A549 (cell line): ENCODE measurements around the gene IL1RN. TPM values are rescaled to one million over a fixed set of nuclear protein-coding genes. Genes with fewer than 3 reads are reported as not detected.

ENCODE experiments used
- ATAC-seq, 2 experiments: fragments of 200-7000 bp in 1 of 2; fragments of >200 bp in 1 of 2; cut with Nextera tagmentation in 1 of 2; cut with Tn5 transposase in 1 of 2; 3 replicates each; pipeline versions ENCODE4 v1.8.0 to v1.9.1; 2018 to 2020; ENCODE audit warnings: mild to moderate bottlenecking in 1 of 2, moderate library complexity in 1 of 2
- CTCF ChIA-PET: fragments of 300-600 bp; sonication (Branson Sonifier 250); formaldehyde crosslinking; extraction: SDS; loops from one replicate; lab custom pipeline; 2021; ENCODE audit warnings: antibody characterized with exemption, inconsistent platforms; lab: Yijun Ruan, JAX
- POLR2A ChIA-PET: fragments of 350-600 bp; formaldehyde crosslinking; extraction: SDS; loops from one replicate; lab custom pipeline; 2021; ENCODE audit warnings: antibody characterized with exemption, inconsistent platforms; lab: Yijun Ruan, JAX
- DNase-seq, 2 experiments: peaks; one replicate each; pipeline versions ENCODE4 v3.0.0 to v3.0.0-alpha.2; 2011 to 2016; ENCODE audit warnings: low read depth in 1 of 2, low spot score in 1 of 2
- FAIRE-seq: peaks from 2 replicates; lab custom pipeline; 2011; peaks lifted over from hg19 to GRCh38; lab: Jason Lieb, UNC
- H3K27ac ChIP-seq, 2 experiments: fragments of >200 bp; sonication (Bioruptor Twin); formaldehyde crosslinking; 3 replicates each; pipeline ENCODE4 v1.5.1; 2016 to 2017
- H3K4me1 ChIP-seq: fragments of >200 bp; sonication (Bioruptor Twin); formaldehyde crosslinking; 3 replicates; pipeline ENCODE4 v1.6.1; 2016
- H3K4me2 ChIP-seq: fragments of >200 bp; sonication (Bioruptor Twin); formaldehyde crosslinking; 3 replicates; pipeline ENCODE4 v1.6.1; 2016
- H3K4me3 ChIP-seq: fragments of >200 bp; sonication (Bioruptor Twin); formaldehyde crosslinking; 3 replicates; pipeline ENCODE4 v1.5.1; 2016
- H3K9me3 ChIP-seq: fragments of >200 bp; sonication (Bioruptor Twin); formaldehyde crosslinking; 3 replicates; pipeline ENCODE4 v1.6.1; 2016
- BHLHE40 ChIP-seq: IDR thresholded peaks from 2 replicates; pipeline ENCODE4 v1.6.1; 2012; ENCODE audit warnings: low read depth, low read length, inconsistent platforms
- CBX2 ChIP-seq: fragments of 200-600 bp; sonication (generic); IDR thresholded peaks from 2 replicates; pipeline ENCODE4 v1.6.1; 2016; ENCODE audit warnings: low read depth, mild to moderate bottlenecking, borderline replicate concordance
- EHF ChIP-seq: fragments of 250-450 bp; sonication (Bioruptor Pico); IDR thresholded peaks from 2 replicates; pipeline ENCODE4 v1.5.0; 2020; ENCODE audit warnings: mild to moderate bottlenecking
- ESRRA ChIP-seq: fragments of 150-350 bp; IDR thresholded peaks from 2 replicates; pipeline ENCODE4 v1.6.1; 2014; ENCODE audit warnings: mild to moderate bottlenecking, low read length, borderline replicate concordance
- FOXS1 ChIP-seq: fragments of 250-450 bp; sonication (Bioruptor Pico); IDR thresholded peaks from 2 replicates; pipeline ENCODE4 v1.5.0; 2020; ENCODE audit warnings: mild to moderate bottlenecking, moderate library complexity
- GATA3 ChIP-seq: IDR thresholded peaks from 2 replicates; pipeline ENCODE4 v1.6.1; 2012; ENCODE audit warnings: borderline replicate concordance
- HEYL ChIP-seq: fragments of 250-450 bp; sonication (Bioruptor Pico); IDR thresholded peaks from 2 replicates; pipeline ENCODE4 v1.8.0; 2021; ENCODE audit warnings: mild to moderate bottlenecking, moderate library complexity
- HMGXB4 ChIP-seq: fragments of 250-450 bp; sonication (Bioruptor Pico); IDR thresholded peaks from 2 replicates; pipeline ENCODE4 v1.5.0; 2021; ENCODE audit warnings: mild to moderate bottlenecking, moderate library complexity, borderline replicate concordance
- HOXB13 ChIP-seq: fragments of 250-450 bp; sonication (Bioruptor Pico); IDR thresholded peaks from 2 replicates; pipeline ENCODE4 v1.5.0; 2020; ENCODE audit warnings: low read depth, mild to moderate bottlenecking, moderate library complexity
- NPAS2 ChIP-seq: fragments of 250-450 bp; sonication (Bioruptor Pico); IDR thresholded peaks from 2 replicates; pipeline ENCODE4 v1.8.0; 2022; ENCODE audit warnings: mild to moderate bottlenecking, moderate library complexity, borderline replicate concordance
- POLR2A ChIP-seq: IDR thresholded peaks from 2 replicates; pipeline ENCODE4 v1.6.1; 2012; ENCODE audit warnings: mild to moderate bottlenecking, low read length
- RARB ChIP-seq: fragments of 250-450 bp; sonication (Bioruptor Pico); IDR thresholded peaks from 2 replicates; pipeline ENCODE4 v1.8.0; 2021; ENCODE audit warnings: mild to moderate bottlenecking, moderate library complexity
- RCOR1 ChIP-seq: fragments of 150-350 bp; IDR thresholded peaks from 2 replicates; pipeline ENCODE4 v1.6.1; 2014; ENCODE audit warnings: antibody characterized with exemption, low read length, low read depth
- RFX5 ChIP-seq: fragments of 450-650 bp; IDR thresholded peaks from 2 replicates; pipeline ENCODE4 v1.7.1; 2014; ENCODE audit warnings: antibody characterized with exemption, mild to moderate bottlenecking, moderate library complexity
- RNF2 ChIP-seq: fragments of 200-600 bp; sonication (generic); IDR thresholded peaks from 2 replicates; pipeline ENCODE4 v1.6.1; 2016; ENCODE audit warnings: low read depth, mild to moderate bottlenecking, antibody characterized with exemption, moderate library complexity, borderline replicate concordance
- SREBF2 ChIP-seq: fragments of 450-650 bp; IDR thresholded peaks from 2 replicates; pipeline ENCODE4 v1.6.1; 2014; ENCODE audit warnings: mild to moderate bottlenecking, moderate library complexity
- TP53 ChIP-seq: fragments of 250-450 bp; sonication (Bioruptor Pico); IDR thresholded peaks from 2 replicates; pipeline ENCODE4 v1.5.0; 2021; ENCODE audit warnings: mild to moderate bottlenecking, moderate library complexity
- ZNF302 ChIP-seq: fragments of 250-450 bp; sonication (Bioruptor Pico); IDR thresholded peaks from 2 replicates; pipeline ENCODE4 v1.9.0; 2021; ENCODE audit warnings: inconsistent platforms, mild to moderate bottlenecking, moderate library complexity
- WGBS: methylation state at CpG from one replicate; pipeline ENCODE4 v1.1.6; 2017; ENCODE audit errors: missing lambda C conversion rate; 5-methylcytosine and 5-hydroxymethylcytosine counted together
- polyA plus RNA-seq, 4 experiments: library from polyadenylated mRNA; depleted of rRNA in 3 of 4; stranded (reverse); fragments of >200 nt; fragmentation: RNase III in 1 of 4; extraction: RNeasy Plus Mini Kit Qiagen cat#74134 plus additional on column Dnase treatment in 1 of 4; gene quantifications; 2 replicates in 3 of 4; 3 replicates in 1 of 4; pipeline ENCODE4 v1.2.3, GENCODE V29; 2011 to 2017
- TF ChIP-seq, protein P1 (sequence below): fragments of >200 bp; sonication (Bioruptor Twin); formaldehyde crosslinking; IDR thresholded peaks from 3 replicates; pipeline ENCODE4 v1.5.1; 2016

IL1RN gene
- polyA plus RNA-seq, 2 of the 4 experiments (the other 2 are of a cell fraction), result 0.13 TPM; not detected in 1

DNA sequence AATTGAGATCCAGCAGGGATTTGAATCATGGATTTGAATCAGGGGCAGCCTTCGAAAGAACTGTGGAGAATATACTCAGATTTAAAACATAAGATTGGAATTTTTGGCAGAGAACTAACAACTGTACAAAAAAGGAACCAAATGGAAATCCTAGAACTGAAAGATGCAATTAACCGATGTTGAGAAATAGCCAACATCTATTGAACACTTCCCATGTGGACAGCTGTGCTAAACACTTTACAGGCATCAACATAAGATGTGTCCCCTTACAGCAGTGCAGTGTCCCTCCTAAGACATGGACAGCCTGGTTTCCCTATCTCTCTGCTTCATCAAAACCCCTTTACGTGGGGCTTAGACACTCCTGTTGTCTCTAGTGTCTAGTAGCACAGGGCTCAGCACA, 3.7 kb upstream of the IL1RN start:
- H3K4me3 ChIP-seq, result no peak overlapping the region
- FAIRE-seq, result no peak
- 50% methylated on average over 3 of the region's 3 CpGs for WGBS
- peaks cover 15% of the 10 kb centered on the region for H3K4me1 ChIP-seq
- ChIA-PET POLR2A (no interaction called here), CTCF (interaction anchor here (6.5 kb wide), 1 partner anchor 14 kb away, joined by 65 read pairs; no protein-coding TSS in a partner anchor)
- no peak for DNase-seq
- no peak for ATAC-seq
- H3K27ac ChIP-seq, result no peak overlapping the region
- no peak overlapping the region for H3K4me2 ChIP-seq
- no peak for TF ChIP-seq GATA3
- TF ChIP-seq RCOR1, result no peak
- TF ChIP-seq ESRRA, result no peak
- no peak for TF ChIP-seq POLR2A
- TF ChIP-seq TP53 (CRISPR knock-in tag), result no peak
- no peak for TF ChIP-seq ZNF302 (CRISPR knock-in tag)
- no peak for TF ChIP-seq EHF (CRISPR knock-in tag)
- TF ChIP-seq NPAS2, result no peak
- TF ChIP-seq HEYL (CRISPR knock-in tag), result no peak
- no peak for TF ChIP-seq FOXS1 (CRISPR knock-in tag)
- H3K9me3 ChIP-seq, result no peaks in the 10 kb centered on the region

GRCh38 chr2:113124181-113124961, 3.0 kb upstream of the IL1RN start:
- POLR2A ChIA-PET, result no interaction called here
- Histone ChIP-seq H3K9me3 (no peaks in the 10 kb centered on the region), H3K4me1 (peaks cover 15% of the 10 kb centered on the region), H3K4me3 (no peak overlapping the region), H3K4me2 (peak overlapping the region; percentile 35), H3K27ac (no peak overlapping the region)
- WGBS, result 44% methylated on average over 12 of the region's 12 CpGs
- no peak for DNase-seq
- CTCF ChIA-PET, result interaction anchor here (1.0 to 6.5 kb wide), 2 partner anchors 13 to 39 kb away, joined by 4 to 65 read pairs; no protein-coding TSS in a partner anchor
- TF ChIP-seq BHLHE40 (0 out of 2 replicates have a peak, but pooled peaks have one; percentile 27), SREBF2 (no peak), CBX2 (no peak), HMGXB4 (CRISPR knock-in tag) (no peak), RARB (CRISPR knock-in tag) (no peak), ESRRA (no peak), RNF2 (no peak), HOXB13 (CRISPR knock-in tag) (no peak), RFX5 (peak; percentile 67; the same call in 1 of the 2 replicates)
- TF ChIP-seq, protein P1, sequence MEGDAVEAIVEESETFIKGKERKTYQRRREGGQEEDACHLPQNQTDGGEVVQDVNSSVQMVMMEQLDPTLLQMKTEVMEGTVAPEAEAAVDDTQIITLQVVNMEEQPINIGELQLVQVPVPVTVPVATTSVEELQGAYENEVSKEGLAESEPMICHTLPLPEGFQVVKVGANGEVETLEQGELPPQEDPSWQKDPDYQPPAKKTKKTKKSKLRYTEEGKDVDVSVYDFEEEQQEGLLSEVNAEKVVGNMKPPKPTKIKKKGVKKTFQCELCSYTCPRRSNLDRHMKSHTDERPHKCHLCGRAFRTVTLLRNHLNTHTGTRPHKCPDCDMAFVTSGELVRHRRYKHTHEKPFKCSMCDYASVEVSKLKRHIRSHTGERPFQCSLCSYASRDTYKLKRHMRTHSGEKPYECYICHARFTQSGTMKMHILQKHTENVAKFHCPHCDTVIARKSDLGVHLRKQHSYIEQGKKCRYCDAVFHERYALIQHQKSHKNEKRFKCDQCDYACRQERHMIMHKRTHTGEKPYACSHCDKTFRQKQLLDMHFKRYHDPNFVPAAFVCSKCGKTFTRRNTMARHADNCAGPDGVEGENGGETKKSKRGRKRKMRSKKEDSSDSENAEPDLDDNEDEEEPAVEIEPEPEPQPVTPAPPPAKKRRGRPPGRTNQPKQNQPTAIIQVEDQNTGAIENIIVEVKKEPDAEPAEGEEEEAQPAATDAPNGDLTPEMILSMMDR, result no peak
- no peak for FAIRE-seq
- ATAC-seq, result peak; percentile 12 to 54; a peak in 3 of 6 replicates
